Iris pigment epithelial cell (primary cell): Measurements from ENCODE around the gene MLST8.

Experiments used
- DNase-seq: peaks from one replicate; pipeline ENCODE4 v3.0.0-alpha.2; 2011; ENCODE audit warnings: low read depth

Gene MLST8

GRCh38 chr16:2205104-2205966 lies at the start of gene MLST8:
Gene MLST8, plus strand, starts transcription at chr16:2205454. Its CDS starts 632 bp downstream, at chr16:2206086.
- peak; percentile 79 for DNase-seq

DNA sequence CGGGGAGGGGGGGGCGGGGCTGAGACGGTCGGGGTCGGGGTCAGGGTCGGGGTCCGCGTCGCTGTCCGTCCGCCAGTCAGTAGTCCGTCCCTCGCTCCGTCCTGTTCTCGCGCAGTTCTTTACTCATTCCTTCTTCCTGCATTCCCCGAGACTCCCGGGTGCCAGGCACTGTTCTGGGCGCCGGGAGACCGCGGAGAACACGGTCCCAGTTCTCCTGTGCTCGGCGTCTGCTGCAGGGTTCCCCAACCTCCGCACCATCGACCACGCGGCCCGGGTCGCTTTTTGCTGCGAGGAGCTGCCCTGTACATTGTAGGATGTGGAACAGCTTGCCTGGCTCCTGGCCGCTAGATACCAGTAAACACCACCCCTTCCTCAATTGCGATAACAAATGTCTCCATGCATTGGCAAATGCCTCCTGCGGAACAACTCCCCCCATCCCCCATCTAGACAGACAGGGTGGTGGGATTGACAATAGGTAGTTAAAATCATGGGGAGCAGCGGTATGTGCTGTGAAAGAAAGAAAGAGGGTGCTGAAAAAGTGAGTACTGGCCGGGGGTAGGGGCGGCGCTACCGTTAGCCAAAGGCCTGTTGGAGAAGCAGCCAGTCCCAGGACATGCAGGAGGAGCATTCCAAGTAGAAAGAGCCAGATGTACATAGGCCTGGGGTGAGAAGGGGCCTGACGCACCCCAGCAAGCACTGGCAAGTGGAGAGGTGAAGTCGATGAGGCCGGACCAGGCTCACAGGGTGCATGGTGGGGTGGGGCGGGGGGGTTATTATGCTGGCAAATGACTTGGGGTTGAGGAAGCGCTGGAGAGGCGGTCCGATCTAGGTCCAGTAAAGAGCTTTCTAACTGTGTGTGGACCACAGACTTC lies 49.0 kb upstream of the MLST8 start:
- DNase-seq, result peak; percentile 82

GRCh38 chr16:2156849-2157224 lies 48.4 kb upstream of the MLST8 start:
- DNase-seq, result no peak

DNA sequence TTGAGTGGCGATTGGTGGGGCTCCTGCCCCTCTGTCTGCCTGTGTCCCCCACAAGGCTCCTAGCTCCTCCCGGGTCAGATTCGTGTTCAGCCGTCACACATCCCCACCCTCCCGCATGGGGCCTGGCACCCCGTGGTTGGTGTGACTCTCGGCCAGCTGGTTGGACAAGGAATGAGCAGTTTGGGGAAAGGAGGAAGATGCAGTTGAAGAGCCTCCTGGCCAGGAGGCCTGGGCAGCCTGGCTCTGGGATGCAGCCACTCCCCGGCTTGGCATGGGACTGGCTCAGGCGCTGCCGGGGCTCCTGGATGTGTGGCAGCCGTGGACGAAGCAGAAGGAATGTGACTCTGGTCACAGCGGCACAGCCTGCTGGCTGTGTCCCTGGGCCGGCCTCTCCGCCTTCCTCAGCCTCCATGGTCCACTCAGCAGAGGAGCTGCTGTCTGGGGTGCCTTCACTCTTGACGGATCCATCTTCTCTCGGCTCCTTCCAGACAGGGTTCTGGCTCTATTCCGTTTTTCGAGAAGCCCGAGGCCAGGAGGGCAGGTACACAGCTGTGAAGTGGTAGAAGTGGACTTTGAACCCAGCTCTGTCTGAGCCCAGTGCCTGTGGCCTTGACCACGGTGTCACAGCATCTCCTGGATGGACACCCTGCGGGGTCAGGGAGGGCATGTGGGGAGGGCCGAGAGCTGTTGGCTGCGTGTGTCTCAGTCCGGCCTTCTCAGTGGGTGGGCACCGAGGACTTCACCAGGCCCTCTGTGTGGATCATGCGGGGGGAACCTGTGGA lies 47.6 kb upstream of the MLST8 start:
- DNase-seq, result no peak

DNA sequence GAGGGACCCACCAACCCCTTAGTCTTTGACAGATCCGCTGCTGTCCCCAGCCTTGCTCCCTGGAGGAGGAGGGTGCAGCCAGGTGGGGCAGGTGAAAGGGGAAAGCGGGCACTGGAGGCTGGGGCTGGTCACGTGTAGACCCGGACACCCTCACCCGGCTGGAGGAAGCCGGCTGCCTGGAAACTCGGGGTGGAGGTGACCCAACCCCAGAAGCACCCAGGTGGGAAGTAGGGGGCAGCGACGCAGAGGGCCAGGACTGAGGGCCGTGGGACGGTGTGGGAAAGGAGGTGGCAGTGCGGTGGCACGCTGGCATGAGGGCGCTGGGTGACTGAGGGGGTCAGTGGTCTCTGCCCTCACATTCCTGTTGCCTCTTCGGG lies 47.0 kb upstream of the MLST8 start:
- no peak for DNase-seq

GRCh38 chr16:2159175-2159838 lies 45.9 kb upstream of the MLST8 start:
- DNase-seq, result peak; percentile 47

GRCh38 chr16:2160915-2161551 lies 44.2 kb upstream of the MLST8 start:
- peak; percentile 70 for DNase-seq

DNA sequence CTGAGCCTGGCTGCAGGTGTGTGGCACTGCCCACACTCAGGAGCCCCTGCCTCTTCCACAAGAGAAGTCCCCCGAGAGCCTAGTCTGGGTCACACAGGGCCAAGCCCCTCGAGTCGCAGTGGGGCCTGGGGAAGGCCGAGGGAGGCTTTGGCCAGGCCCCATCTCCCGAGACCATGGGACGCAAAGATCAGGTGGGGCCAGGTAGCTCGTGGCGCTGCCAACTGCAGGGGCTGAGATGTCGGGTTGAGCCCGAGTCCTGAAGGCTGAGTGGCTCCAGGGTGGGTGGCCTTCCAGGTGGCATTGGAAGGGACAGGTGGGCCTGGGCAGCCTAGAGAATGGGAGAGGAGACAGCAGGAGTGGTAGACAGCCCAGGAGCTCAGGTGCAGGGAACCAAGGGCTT lies 43.3 kb upstream of the MLST8 start:
- no peak for DNase-seq

DNA sequence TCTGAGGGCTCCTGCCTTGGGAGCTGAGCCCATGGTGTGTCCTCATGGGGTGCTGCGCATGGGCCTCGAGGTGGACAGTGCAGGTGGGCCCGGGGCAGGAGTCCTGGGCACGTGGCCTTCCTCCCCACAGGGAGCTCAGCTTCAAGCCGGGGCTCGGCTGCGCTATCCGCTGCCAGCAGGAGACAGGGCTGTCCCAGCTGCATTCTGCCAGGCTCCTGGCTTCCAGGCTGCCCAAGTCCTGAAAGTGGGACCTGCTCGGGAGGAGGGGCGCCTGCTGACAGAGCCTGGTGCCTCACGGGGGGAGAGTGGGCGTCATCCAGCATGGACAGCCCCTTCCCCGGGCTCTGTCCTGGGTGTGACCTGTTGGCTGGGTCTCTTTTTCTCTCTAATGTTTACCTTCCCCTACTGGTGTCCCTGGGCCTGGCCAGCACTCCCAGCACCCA lies 42.6 kb upstream of the MLST8 start:
- DNase-seq, result no peak

DNA sequence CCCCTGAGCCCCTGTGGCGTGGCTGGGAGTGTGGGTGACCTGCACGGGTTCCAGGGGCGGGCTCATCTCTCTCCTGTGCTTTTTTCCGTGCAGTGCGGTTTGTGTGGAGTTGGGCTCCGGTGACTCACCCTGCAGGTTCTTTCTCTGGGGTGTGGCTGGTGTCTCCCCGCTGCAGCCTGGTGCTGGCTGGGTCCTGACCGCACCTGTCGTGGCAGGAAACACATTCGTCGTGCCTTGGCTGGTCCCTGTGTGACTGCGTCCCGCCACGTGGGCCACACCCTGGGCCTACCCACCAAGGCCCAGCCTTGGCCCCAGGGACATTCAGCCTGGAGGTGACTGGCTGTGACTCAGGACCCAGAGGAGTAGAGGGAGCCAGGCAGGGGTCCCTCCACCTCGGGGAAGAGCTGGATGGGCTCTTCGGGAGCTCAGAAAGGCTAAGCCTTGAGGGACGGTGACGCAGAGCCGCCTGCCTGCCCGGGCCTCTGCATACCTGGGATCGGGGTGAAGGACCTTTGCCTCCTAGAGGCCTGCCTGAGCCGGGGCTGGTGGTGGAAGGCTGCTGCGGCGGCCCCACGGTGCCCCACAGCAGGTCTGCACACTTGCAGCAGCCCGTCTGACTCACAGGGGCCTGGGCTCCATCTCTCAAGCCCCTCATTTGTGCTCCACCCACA lies 41.9 kb upstream of the MLST8 start:
- DNase-seq, result no peak

DNA sequence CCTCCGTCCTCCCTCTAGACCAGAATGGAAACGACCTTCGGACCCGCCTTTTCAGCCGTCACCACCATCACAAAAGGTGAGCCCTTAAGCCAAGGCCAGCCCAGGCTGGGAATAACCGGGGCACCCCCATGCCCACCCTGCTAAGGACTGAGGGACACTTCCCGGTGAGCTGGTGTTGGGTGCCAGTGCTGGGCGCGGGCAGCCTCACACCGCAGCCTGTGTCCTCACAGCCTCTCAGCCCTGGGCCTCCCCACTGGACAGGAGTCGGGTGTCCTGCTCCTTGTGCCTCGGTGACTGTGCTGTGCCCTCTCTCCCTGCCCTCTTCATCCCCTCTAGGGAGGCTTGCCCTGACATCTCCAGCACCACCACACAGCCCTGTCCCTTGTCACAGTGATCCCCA lies 39.4 kb upstream of the MLST8 start:
- no peak for DNase-seq

DNA sequence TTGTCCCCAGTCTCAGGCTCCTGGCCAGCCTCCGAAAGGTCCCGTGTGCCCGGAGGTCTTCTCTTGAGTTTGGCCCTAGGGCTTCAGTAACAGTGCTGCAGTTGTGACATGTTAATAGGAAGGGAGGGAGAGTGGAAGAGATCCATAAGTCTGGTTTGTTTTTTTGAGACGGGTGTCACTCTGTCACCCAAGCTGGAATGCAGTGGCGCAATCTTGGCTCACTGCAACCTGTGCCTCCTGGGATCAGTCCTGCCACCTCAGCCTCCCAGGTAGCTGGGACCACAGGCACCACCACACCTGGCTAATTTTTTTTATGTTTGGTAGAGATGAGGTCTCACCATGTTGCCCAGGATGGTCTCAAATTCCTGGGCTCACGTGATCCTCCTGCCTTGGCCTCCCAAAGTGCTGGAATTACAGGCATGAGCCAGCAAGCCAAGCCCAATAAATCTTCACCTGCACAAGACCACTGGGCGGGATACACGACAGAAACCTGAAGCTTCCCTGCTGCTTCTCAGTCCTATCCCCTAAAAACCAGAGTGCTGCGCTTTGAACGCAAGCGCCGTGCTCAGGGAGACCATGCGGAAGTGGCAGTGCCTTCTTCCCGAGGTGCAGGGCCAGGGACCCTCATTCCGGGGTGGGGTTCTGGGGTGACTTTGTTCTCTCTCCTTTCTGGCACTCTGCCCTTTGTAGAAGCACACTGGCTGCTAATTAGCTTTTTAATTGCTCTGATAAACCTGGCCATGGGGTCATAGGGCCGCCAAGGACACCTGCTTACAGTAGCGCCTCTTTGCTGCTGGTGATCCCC lies 38.8 kb upstream of the MLST8 start:
- no peak for DNase-seq

GRCh38 chr16:2167068-2167638 lies 38.1 kb upstream of the MLST8 start:
- no peak for DNase-seq

- no peak for DNase-seq
Measured at GRCh38 chr16:2170080-2170479, 35.2 kb upstream of the MLST8 start.

GRCh38 chr16:2170587-2171435 lies 34.4 kb upstream of the MLST8 start:
- DNase-seq, result no peak

GRCh38 chr16:2171601-2172178 lies 33.6 kb upstream of the MLST8 start:
- no peak for DNase-seq

GRCh38 chr16:2172688-2173335 lies 32.4 kb upstream of the MLST8 start:
- no peak for DNase-seq

GRCh38 chr16:2173366-2173765 lies 31.9 kb upstream of the MLST8 start:
- DNase-seq, result no peak
